Measurements from ENCODE around the gene HSPA1B. TPM values are rescaled to one million over a fixed set of nuclear protein-coding genes. Genes with fewer than 3 reads are reported as not detected.

HSPA1B gene
- total RNA-seq, 2 experiments from 2014 or later = 49.0 to 55.7 TPM

DNA sequence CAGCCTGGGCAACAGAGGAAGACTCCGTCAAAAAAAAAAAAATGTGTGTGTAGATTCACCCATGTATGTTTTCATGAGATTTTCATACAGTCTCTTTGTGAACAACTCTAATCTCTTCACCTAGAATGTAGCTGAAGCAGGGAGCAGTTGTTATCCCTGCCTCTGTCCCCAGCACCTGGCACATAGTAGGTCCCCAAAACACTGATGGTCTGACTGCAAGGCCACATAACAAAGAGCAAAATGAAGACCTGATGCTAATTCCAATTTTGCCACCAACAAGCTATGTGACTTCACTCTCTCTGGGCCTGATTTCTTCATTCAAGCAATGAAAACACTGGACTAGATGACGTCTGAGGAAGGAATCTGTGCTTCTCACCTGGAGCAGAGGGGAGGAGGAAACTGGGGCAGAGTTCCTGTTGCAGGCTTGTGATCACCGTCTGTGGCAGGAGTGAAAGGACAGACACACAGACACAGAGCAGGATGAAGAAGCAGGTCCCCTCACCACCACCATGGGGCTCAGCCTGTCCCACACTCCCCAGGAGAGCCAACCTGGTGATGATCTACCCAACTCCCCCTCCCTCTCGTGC is 46.6 kb downstream of the HSPA1B start:
- Mint-ChIP-seq H3K9me3 (no peaks in the 10 kb centered on the region), H3K36me3 (no peaks in the 10 kb centered on the region), H3K4me3 (no peak overlapping the region), H3K27me3 (peaks cover 6% of the 10 kb centered on the region), H3K27ac (no peak overlapping the region), H3K4me1 (peaks cover 8% of the 10 kb centered on the region)
- ATAC-seq (ENCODE audit: low read depth) (no peak), DNase-seq (no peak)
- POLR2A ChIA-PET = no interaction called here

DNA sequence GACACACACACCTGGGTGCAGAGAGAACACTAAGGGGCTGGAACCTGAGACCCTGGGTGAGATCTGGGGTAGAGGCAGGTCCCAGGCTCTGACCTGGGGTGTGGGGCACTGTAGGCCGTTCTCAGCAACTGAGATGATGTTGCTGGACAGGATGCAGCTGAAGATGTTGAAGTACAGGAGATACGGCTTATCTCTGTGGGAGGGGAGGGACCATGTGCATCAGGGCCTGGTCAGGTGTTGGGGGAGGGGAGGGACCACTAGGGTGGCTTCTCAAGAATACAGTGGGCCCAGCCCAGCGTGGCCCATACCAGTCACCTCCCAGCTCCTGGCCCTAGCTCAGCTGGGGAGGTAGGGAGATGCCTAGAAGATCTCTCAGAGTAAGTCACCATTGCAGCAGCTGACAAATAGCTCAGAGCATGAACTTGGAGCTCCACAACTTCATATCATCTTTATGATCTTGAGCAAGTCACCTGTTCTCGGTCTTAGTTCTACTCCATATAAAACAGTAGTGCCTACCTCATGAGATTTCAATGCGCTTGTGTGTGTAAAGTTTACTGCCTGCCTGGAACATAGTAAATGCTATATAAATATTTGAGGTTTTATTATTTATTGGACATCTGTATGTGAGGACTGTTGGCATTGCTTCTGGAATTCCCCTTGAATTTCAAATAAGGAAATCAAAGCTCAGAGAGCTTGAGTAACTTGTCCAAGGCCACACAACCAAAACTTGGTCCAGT is 47.5 kb downstream of the HSPA1B start:
- POLR2A ChIA-PET = interaction anchor here (1.6 kb wide), 1 partner anchor 13 kb away, joined by 4 read pairs; no protein-coding TSS in a partner anchor
- no peak for ATAC-seq (ENCODE audit: low read depth)
- peaks cover 6% of the 10 kb centered on the region for H3K27me3 Mint-ChIP-seq
- H3K4me3 Mint-ChIP-seq = no peak overlapping the region
- peaks cover 2% of the 10 kb centered on the region for H3K36me3 Mint-ChIP-seq
- peaks cover 8% of the 10 kb centered on the region for H3K4me1 Mint-ChIP-seq
- DNase-seq = no peak
- H3K27ac Mint-ChIP-seq = no peak overlapping the region
- H3K9me3 Mint-ChIP-seq = no peaks in the 10 kb centered on the region

DNA sequence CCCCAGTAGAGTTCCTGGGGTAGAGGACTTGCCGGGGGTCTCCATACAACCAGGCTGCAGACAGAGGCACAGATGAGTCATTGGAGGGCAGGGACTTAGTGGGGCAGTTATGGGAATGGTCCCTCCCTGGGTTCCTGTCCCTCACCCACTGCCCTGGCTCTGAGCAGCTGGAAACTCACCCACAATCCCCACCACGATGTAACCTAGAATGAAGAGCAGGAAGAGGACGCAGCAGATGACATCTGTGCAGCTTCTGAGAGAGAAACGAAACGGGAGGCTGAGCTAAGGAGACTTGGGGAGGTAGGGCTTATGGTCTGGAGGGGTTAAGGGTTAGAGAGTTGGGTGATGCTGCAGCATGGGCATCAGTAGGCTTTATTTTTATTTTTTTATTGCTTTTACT is 48.3 kb downstream of the HSPA1B start:
- DNase-seq = no peak
- POLR2A ChIA-PET = interaction anchor here (1.0 to 1.6 kb wide), 2 partner anchors 12 to 13 kb away, joined by 3 to 4 read pairs; partner anchors contain the start of gene NEU1
- H3K36me3 Mint-ChIP-seq = peaks cover 4% of the 10 kb centered on the region

DNA sequence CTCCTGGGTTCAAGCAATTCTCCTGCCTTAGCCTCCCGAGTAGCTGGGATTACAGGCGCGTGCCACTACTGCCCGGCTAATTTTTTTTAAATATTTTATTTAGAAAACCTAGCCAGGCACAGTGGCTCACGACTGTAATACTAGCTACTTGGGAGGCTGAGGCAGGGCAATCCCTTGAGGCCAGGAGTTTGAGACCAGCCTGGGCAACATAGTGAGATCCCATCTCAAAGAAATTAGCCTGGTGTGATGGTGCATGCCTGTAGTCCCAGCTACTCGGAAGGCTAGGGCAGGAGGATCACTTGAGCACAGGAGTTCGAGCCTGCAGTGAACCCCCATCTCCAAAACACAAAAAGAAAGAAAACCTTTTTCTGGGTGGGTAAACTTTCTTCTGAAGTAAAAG is 48.8 kb downstream of the HSPA1B start:
- peaks cover 8% of the 10 kb centered on the region for H3K36me3 Mint-ChIP-seq
- no peak for DNase-seq
- ATAC-seq (ENCODE audit: low read depth) = no peak
- no peaks in the 10 kb centered on the region for H3K9me3 Mint-ChIP-seq
- H3K4me1 Mint-ChIP-seq = peaks cover 3% of the 10 kb centered on the region
- H3K27ac Mint-ChIP-seq = no peak overlapping the region
- H3K27me3 Mint-ChIP-seq = peaks cover 3% of the 10 kb centered on the region
- POLR2A ChIA-PET = interaction anchor here (1.0 to 1.6 kb wide), 2 partner anchors 11 to 14 kb away, joined by 3 to 4 read pairs; partner anchors contain the start of gene NEU1
- H3K4me3 Mint-ChIP-seq = no peak overlapping the region

More for the DNA sequence above, 48.3 kb downstream of the HSPA1B start:
- Mint-ChIP-seq H3K4me1 (peaks cover 8% of the 10 kb centered on the region), H3K27ac (no peak overlapping the region), H3K4me3 (no peak overlapping the region), H3K9me3 (no peaks in the 10 kb centered on the region), H3K27me3 (peaks cover 5% of the 10 kb centered on the region)
- ATAC-seq (ENCODE audit: low read depth) = no peak

DNA sequence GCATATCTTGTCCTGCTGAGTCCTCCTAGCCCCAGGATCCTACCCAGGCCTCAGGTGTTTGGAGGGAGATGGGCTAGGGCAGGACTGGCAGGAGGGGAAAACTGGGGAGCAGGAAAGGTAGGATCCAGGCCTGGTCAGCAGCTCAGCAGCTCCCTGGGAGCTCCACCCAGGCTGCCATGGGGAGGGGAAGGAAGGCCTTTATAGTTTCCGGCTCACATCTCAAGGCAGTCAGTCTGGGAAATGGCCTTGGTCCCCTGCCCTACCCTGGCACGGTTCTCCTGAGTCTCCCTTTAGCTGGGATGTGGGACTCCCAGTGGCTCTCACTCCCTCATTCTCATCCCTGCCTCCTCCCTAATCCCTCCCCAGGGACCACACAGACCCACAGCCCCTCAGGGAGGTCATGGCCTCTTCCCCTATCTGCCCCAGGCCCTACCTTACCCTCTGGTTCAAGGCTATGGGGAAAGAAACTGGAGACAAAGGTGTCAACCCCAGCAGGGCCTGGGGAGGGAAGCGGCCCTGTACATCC is 49.6 kb downstream of the HSPA1B start:
- no peak overlapping the region for H3K4me3 Mint-ChIP-seq
- peaks cover 12% of the 10 kb centered on the region for H3K36me3 Mint-ChIP-seq
- no peak overlapping the region for H3K27ac Mint-ChIP-seq
- H3K27me3 Mint-ChIP-seq = no peaks in the 10 kb centered on the region
- DNase-seq (no peak), ATAC-seq (ENCODE audit: low read depth) (no peak)
- peaks cover 2% of the 10 kb centered on the region for H3K4me1 Mint-ChIP-seq
- no peaks in the 10 kb centered on the region for H3K9me3 Mint-ChIP-seq
- POLR2A ChIA-PET = interaction anchor here (1.0 kb wide), 1 partner anchor 15 kb away, joined by 3 read pairs; the partner anchor contains the start of gene NEU1

DNA sequence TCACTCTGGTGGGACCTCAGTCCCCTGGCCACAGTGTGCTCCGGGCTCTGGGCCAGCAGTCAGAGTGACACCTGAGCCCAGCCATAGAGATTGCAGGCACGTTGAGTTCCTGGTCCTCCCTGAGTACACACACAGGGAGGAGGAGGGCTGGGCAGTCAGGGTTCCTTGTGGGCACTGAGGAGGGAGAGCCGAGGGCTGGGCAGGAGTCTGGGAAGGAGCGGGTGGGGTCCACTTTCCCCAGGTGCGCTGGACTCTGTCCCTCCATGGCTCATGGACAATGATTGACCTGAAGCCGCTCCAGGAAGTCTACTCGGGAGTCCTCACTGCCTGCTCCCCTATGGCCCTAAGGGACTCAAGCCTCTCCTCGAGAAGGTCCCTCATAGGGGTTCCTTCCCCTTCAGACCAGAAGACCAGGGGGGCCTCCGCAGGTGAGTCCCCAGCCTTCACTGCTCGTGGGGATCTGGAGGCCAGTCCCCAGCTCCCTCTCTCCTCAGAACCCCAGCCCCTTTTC is 50.2 kb downstream of the HSPA1B start:
- Mint-ChIP-seq H3K27ac (no peak overlapping the region), H3K4me1 (peaks cover 2% of the 10 kb centered on the region), H3K9me3 (no peaks in the 10 kb centered on the region), H3K4me3 (no peak overlapping the region), H3K36me3 (peaks cover 15% of the 10 kb centered on the region), H3K27me3 (no peaks in the 10 kb centered on the region)
- POLR2A ChIA-PET = no interaction called here
- DNase-seq (no peak), ATAC-seq (ENCODE audit: low read depth) (no peak)

DNA sequence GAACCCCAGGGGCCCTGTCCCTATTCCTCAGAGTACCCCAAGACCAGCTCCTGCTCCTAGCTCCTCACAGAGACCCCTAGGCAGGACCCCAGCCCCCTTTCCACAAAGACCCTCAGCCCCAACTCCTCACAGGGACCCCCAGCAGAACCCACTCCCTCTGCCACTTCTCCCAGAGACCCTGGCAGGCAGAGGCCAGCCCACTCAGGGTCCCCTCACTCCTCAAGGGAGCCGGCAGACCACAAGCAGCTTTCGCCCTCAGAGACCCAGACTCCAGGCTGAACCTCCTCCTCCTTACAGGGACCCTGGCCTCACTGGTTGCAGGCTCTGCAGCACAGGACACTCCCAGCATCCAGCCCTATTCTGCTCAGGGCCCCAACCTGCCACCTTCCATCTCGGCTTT is 50.7 kb downstream of the HSPA1B start:
- no peaks in the 10 kb centered on the region for H3K9me3 Mint-ChIP-seq
- no peak overlapping the region for H3K4me3 Mint-ChIP-seq
- H3K27ac Mint-ChIP-seq = no peak overlapping the region
- POLR2A ChIA-PET = no interaction called here
- H3K27me3 Mint-ChIP-seq = no peaks in the 10 kb centered on the region
- H3K4me1 Mint-ChIP-seq = peaks cover 2% of the 10 kb centered on the region
- ATAC-seq (ENCODE audit: low read depth) = no peak
- H3K36me3 Mint-ChIP-seq = peaks cover 18% of the 10 kb centered on the region
- DNase-seq = no peak

- POLR2A ChIA-PET = no interaction called here
- H3K27me3 Mint-ChIP-seq = no peaks in the 10 kb centered on the region
Observed at GRCh38 chr6:31878726-31879125, 51.2 kb downstream of the HSPA1B start, which contains the start of gene SLC44A4. SLC44A4 (minus strand) TSS chr6:31878997; CDS start chr6:31878980, 17 bp downstream.

GRCh38 chr6:31879143-31879542 is 51.6 kb downstream of the HSPA1B start:
- H3K27me3 Mint-ChIP-seq = no peaks in the 10 kb centered on the region
- H3K4me3 Mint-ChIP-seq = no peak overlapping the region
- H3K4me1 Mint-ChIP-seq = peaks cover 2% of the 10 kb centered on the region
- POLR2A ChIA-PET = no interaction called here
- ATAC-seq (ENCODE audit: low read depth) = no peak
- no peak for DNase-seq
- H3K36me3 Mint-ChIP-seq = peaks cover 18% of the 10 kb centered on the region
- no peaks in the 10 kb centered on the region for H3K9me3 Mint-ChIP-seq
- no peak overlapping the region for H3K27ac Mint-ChIP-seq

More at GRCh38 chr6:31878726-31879125, 51.2 kb downstream of the HSPA1B start, which contains the start of gene SLC44A4:
- ATAC-seq (ENCODE audit: low read depth) (no peak), DNase-seq (no peak)
- peaks cover 2% of the 10 kb centered on the region for H3K4me1 Mint-ChIP-seq
- H3K36me3 Mint-ChIP-seq = peaks cover 18% of the 10 kb centered on the region
- H3K9me3 Mint-ChIP-seq = no peaks in the 10 kb centered on the region
- no peak within 1 kb of the TSS for H3K27ac Mint-ChIP-seq
- H3K4me3 Mint-ChIP-seq = no peak within 1 kb of the TSS

Other genes starting within 250 kb of the HSPA1B start
- gene LTB, start 245.3 kb upstream of the HSPA1B start, total RNA-seq = 100 to 1,000 TPM; 426 to 431 TPM
- gene LST1, start 241.5 kb upstream of the HSPA1B start, total RNA-seq = 100 to 1,000 TPM in 1 of 2 experiments, 10 to 100 TPM in 1; 91.8 to 105 TPM
- gene NCR3, start 234.7 kb upstream of the HSPA1B start, total RNA-seq = 10 to 100 TPM; 69.7 to 70.0 TPM
- gene AIF1, start 212.5 kb upstream of the HSPA1B start, total RNA-seq = 100 to 1,000 TPM; 117 to 118 TPM
- gene PRRC2A, start 207.0 kb upstream of the HSPA1B start, total RNA-seq = 100 to 1,000 TPM; 257 to 278 TPM
- gene BAG6, start 175.1 kb upstream of the HSPA1B start, total RNA-seq = 100 to 1,000 TPM; 242 to 251 TPM
- gene APOM, start 171.8 kb upstream of the HSPA1B start, total RNA-seq = 1 to 10 TPM; 3.1 to 4.6 TPM
- gene C6orf47, start 167.0 kb upstream of the HSPA1B start, total RNA-seq = 10 to 100 TPM; 30.7 to 32.2 TPM
- 10 to 100 TPM; 30.7 to 32.0 TPM for gene GPANK1, start 162.7 kb upstream of the HSPA1B start, total RNA-seq
- gene CSNK2B, start 161.7 kb upstream of the HSPA1B start, total RNA-seq = 100 to 1,000 TPM; 206 to 216 TPM
- gene LY6G5B, start 157.8 kb upstream of the HSPA1B start, total RNA-seq = 10 to 100 TPM; 33.8 to 36.4 TPM
- 1 to 10 TPM; 3.5 to 4.6 TPM for gene LY6G5C, start 146.7 kb upstream of the HSPA1B start, total RNA-seq
- 10 to 100 TPM; 57.8 to 64.0 TPM for gene ABHD16A, start 124.4 kb upstream of the HSPA1B start, total RNA-seq
- gene LY6G6F, start 120.9 kb upstream of the HSPA1B start, total RNA-seq = not detected
- not detected for gene LY6G6D, start 112.4 kb upstream of the HSPA1B start, total RNA-seq
- not detected for gene LY6G6C, start 106.0 kb upstream of the HSPA1B start, total RNA-seq
- 1 to 10 TPM; 1.2 to 1.5 TPM for gene MPIG6B, start 104.4 kb upstream of the HSPA1B start, total RNA-seq
- gene DDAH2, start 98.4 kb upstream of the HSPA1B start, total RNA-seq = 10 to 100 TPM; 28.3 to 29.1 TPM
- gene CLIC1, start 91.2 kb upstream of the HSPA1B start, total RNA-seq = 100 to 1,000 TPM; 425 to 456 TPM
- gene MSH5, start 87.7 kb upstream of the HSPA1B start, total RNA-seq = 10 to 100 TPM; 59.2 to 68.2 TPM
- gene SAPCD1, start 65.1 kb upstream of the HSPA1B start, total RNA-seq = 10 to 100 TPM; 13.1 to 18.1 TPM
- gene VWA7, start 50.4 kb upstream of the HSPA1B start, total RNA-seq = 1 to 10 TPM; 5.2 to 5.7 TPM
- gene VARS1, start 32.0 kb upstream of the HSPA1B start, total RNA-seq = 10 to 100 TPM; 68.2 to 75.3 TPM
- gene LSM2, start 20.8 kb upstream of the HSPA1B start, total RNA-seq = 10 to 100 TPM; 89.9 to 97.9 TPM
- 1 to 10 TPM; 3.3 to 4.5 TPM for gene HSPA1L, start 12.5 kb upstream of the HSPA1B start, total RNA-seq
- 10 to 100 TPM; 62.2 to 63.5 TPM for gene HSPA1A, start 12.2 kb upstream of the HSPA1B start, total RNA-seq
- 10 to 100 TPM; 15.5 to 16.4 TPM for gene NEU1, start 35.1 kb downstream of the HSPA1B start, total RNA-seq
- gene SLC44A4, start 51.3 kb downstream of the HSPA1B start, total RNA-seq = not detected
- gene EHMT2, start 70.0 kb downstream of the HSPA1B start, total RNA-seq = 10 to 100 TPM; 77.5 to 80.6 TPM
- gene ZBTB12, start 74.3 kb downstream of the HSPA1B start, total RNA-seq = 1 to 10 TPM; 1.4 to 1.9 TPM
- gene C2, start 100.0 kb downstream of the HSPA1B start, total RNA-seq = 1 to 10 TPM; 2.1 to 2.2 TPM
- gene CFB, start 118.4 kb downstream of the HSPA1B start, total RNA-seq = 1 to 10 TPM; 1.2 to 2.1 TPM
- gene NELFE, start 131.2 kb downstream of the HSPA1B start, total RNA-seq = 10 to 100 TPM; 61.3 to 62.5 TPM
- 100 to 1,000 TPM; 102 to 112 TPM for gene SKIC2, start 131.4 kb downstream of the HSPA1B start, total RNA-seq
- gene DXO, start 144.4 kb downstream of the HSPA1B start, total RNA-seq = 10 to 100 TPM; 22.4 to 28.6 TPM
- 1 to 10 TPM; 3.4 to 6.7 TPM for gene C4A, start 154.3 kb downstream of the HSPA1B start, total RNA-seq
- gene C4B, start 187.1 kb downstream of the HSPA1B start, total RNA-seq = 1 to 10 TPM; 4.1 to 5.7 TPM
- under 1 TPM; 0.43 to 0.72 TPM for gene CYP21A2, start 210.7 kb downstream of the HSPA1B start, total RNA-seq

All from activated naive CD8-positive, alpha-beta T cell treated with anti-CD3 and anti-CD28 coated beads, Interleukin-2, amount 10 ng/mL, durations not matched to agents 7 days and 5 days (primary cell).